Stimulated activated CD4-positive, alpha-beta T cell treated with anti-CD3 and anti-CD28 coated beads, Interleukin-2, amount 100 ng/mL, for 48 hours (primary cell): ENCODE results near the gene GABPA.
A peak's percentile ranks its signal among the peaks of the same experiment; 100 is the strongest.
"Not testable (repeated sequence)": the region's sequence is repeated elsewhere in the genome, so short reads cannot be mapped to it uniquely, and the experiment has no call there.

Experiments used
- DNase-seq, 2 donors: peaks; one replicate each; pipeline ENCODE4 v3.0.0-alpha.2; 2020

Gene GABPA

DNA sequence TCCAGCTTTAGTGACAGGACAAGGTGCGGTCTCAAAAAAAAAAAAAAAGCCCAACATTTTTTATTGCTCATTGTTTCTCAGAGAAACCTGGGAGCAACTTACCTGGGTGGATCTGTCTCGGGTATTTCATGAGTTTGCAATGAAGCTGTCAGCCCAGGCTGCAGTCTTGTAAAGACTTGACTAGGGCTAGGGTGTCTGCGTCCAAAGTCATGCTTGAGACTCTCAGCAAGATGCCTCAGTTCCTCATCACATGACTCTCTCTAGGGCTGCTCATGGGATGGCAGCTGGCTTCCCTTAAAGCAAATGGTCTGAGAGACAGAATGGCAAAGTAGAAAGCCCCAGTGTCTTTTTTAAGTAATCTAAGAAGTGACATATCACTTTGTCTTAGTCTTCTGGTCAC lies 8.1 kb downstream of the GABPA start:
- DNase-seq: no peak

DNA sequence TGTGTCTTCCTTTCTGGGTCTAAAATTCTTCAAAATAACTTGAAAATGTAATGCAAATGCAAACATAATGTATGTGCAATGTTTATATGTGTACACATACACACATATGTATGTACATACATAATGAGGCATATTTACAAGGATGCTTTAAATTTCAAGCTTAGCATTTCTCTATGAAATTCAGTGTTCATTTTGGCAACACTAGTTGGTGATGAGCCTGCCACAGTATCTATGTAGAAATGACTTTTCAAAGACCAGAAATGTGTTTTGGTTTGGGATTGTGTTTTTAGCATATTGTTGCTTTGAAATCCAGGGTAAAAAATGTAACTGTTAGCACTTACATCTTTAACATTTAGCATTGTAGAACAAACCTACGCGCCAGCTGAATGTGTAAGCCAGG lies 10.1 kb downstream of the GABPA start:
- no peak for DNase-seq

DNA sequence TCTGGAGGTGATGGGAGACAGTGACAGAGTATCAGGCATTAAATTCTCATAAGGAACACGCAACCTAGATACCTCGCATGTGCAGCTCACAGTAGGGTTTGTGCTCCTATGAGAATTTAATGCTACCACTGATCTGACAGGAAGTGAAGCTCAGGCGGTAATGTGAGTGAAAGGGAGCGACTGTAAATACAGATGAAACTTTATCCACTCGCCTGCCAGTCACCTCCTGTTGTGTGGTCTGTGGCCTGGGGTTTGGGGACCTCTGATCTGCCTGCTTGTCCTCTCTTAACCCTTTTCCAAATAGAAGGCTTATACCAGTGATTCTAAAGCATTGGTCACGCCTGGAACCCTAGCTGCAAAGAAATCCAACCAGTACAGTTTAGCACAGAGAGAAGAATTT lies 15.3 kb downstream of the GABPA start:
- no peak for DNase-seq

DNA sequence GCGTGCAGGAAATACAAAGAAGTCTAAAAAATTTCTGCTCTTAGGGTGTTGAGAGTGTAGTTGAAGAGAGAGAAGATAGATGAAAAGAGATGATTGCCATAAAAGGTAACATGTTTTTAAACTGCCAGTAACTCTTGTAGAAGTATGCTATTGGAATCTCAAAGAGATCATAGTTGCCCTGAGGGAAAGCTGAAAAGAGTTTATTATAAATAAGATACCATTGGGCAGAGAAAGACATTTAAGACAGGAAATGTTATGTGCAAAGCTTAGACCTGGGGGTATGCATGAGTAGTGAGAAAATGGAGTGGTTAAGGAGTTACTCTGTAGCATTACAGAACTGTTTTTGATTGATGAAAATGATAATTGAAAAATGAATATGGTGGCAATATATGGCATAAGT lies 17.6 kb downstream of the GABPA start:
- no peak for DNase-seq

DNA sequence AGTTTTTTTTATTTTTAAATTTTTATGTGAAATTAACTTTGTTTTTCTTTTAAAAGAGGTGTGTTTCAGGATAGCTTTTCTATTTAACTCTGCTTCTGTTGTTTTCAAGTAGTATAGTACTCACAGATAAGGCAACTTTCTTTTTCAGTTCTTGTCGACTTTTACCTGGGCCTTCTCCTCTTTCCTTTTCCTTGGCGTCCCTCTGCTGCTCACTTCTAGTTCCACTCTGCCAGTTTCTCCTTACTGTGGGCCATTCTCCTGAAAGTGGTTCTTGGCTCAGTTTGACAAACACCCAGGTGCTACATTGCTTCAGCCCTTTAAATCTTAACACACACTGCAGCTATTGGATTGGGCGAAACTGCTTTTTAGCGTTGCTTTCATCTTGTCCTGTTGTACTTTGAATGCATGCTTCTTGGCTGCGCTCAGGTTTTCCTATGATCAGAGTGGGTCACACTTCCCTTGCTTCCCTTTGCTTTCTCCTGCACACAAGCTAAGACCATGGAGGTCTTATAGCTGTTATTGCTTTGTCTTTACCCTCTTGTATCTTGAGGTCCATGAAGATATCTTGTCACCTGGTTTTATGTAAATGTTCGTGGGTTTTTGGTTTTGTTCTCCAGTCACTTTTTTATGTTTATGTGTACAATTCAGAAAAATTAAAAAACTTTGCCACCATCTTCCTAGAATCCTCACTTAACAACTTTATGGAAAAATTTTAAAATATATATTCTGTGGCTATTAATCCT lies 21.6 kb downstream of the GABPA start:
- DNase-seq: no peak

DNA sequence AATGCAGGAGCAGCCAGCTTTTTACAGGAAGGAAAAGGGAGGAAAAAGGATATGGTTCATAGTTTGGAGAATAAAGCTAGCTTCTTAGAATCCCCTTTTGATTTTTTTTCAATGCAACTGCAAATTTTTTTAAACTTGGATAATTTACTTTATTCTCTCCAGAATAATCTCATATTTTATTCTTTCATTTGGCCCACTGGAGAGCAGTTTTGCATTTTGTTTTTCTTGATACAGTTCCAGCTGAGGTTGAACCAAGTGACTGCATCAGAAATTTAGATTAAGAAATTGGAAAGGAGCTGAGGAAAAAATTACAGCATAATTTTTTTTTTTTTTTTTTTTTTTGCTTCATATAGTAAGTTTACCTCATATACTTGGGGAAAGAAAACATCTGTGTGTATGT lies 22.8 kb downstream of the GABPA start:
- DNase-seq: no peak

DNA sequence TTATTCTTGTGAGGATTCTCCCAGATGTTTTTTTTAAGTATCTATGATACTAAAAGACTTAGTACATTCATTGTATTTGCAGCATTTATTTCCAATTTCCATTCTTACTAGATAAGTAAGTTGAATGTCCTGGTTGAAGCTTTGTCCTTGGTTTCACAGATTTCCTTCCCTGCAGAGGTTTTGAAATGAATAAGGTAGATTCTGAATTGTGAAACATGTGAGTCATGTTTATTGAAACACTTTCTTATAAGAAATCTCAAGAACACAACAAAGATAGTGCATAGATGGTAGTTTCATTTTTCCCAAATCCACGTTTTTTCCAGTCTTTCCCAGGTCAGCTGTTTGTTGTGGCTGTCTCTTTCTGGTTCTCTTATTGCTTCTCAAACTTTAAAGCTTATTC lies 24.8 kb downstream of the GABPA start:
- DNase-seq: no peak

DNA sequence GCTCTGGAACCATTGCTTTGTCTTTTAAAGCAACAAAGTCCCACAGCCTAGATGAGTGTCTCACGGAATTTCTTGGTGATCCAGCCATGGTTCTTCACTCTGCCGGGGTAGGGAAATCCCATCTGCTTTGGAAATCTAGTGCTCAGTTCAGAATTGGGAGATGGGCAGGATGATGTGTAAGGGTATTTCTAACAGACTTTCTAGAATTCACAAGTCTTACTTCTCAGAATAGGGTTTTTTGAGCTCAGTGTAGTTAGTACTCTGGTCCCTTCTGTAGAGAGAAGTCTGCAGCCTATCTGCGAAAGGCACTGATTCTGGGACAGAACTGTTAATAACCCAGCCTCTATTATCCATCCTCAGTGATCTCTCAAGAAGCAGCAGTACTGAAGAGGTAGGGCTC lies 25.3 kb downstream of the GABPA start:
- DNase-seq: no peak

DNA sequence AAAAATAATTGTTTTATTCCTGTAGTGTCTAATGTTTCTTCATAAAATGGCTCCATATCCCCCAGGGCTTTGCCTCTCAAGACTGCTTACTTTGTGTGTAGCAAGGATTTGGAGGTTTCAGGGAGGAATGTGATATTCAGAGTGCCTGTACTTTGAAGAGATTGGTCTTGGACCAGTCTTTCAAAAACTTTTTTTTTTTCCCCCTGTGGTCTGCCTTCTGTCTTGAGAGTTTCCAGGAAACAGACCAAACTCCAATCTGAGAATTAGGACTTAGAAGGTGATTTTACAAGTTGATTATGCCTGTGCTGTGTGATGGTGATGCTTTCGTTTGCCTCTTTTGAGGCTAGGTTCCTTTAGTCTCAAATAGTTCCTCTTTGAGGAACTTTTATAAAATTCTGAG lies 25.9 kb downstream of the GABPA start:
- DNase-seq: no peak

DNA sequence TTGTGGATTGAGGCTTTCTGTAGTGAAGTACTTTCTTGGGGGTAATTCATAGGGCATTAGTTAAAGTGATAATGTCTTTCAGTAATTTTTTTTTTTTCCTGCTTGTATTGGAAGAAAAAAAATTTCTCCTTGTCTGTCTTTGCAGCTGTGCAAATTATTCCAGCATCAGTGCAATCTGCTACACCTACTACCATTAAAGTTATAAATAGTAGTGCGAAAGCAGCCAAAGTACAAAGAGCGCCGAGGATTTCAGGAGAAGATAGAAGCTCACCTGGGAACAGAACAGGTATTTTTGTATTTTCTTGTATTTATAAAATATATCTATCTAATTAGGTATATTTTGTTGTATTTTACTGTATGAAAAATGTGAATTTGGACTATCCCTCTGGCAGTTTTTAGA lies 29.3 kb downstream of the GABPA start:
- no peak for DNase-seq

DNA sequence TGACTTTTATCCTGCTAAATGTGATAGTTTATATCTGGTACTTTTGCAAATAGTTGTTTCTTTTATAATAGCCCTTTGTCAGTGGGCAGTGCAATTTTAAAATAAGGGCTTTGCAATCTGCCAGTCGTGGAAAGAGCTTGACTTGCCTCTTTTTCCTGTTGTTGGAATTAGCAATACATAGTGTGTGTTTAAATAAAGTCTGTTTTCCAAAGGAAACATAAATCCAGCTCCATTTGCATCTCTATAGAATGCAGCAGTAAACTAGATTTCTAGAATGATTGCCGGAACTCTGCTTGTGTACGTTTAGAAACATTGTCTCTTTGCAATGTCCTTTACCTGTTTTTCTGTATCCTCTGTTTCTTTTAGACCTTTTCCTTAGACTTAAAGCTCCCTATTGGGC lies 33.1 kb downstream of the GABPA start:
- no peak for DNase-seq

DNA sequence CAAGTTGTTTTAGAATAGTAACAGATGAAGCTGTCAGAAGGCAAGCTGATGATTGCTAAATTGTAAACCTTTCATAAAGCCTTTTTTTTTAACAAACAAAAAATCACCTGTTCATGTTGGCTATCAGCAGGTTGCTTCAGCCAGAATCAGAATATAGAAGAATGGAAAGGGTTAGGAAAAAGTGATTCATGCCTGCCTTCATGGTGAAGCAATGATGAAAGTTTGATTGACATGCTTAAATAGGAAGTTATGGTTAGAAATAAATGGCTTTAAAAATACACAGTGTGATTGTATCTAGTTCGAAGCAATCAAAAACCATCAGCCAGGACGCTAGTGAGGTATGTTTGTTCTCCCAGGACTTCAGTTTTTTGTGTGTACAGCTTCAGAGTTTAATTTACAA lies 37.9 kb downstream of the GABPA start:
- no peak for DNase-seq

DNA sequence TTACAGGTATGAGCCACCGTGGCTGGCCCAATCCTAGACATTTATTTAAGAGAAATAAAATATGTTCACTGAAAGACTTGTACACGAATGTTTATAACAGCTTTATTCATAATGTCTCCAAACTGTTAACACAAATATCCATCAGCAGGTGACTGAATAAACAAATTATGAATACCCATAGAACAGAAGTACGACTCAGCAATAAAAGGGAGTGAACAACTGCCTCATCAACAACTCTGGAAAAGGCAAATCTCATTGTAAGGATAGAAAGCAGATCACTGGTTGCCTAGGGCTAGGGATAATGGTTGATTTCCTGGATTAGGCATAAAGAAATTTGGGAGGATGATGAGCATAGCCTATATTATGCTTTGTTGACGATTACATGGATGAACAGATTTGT lies 41.7 kb downstream of the GABPA start:
- DNase-seq: no peak

DNA sequence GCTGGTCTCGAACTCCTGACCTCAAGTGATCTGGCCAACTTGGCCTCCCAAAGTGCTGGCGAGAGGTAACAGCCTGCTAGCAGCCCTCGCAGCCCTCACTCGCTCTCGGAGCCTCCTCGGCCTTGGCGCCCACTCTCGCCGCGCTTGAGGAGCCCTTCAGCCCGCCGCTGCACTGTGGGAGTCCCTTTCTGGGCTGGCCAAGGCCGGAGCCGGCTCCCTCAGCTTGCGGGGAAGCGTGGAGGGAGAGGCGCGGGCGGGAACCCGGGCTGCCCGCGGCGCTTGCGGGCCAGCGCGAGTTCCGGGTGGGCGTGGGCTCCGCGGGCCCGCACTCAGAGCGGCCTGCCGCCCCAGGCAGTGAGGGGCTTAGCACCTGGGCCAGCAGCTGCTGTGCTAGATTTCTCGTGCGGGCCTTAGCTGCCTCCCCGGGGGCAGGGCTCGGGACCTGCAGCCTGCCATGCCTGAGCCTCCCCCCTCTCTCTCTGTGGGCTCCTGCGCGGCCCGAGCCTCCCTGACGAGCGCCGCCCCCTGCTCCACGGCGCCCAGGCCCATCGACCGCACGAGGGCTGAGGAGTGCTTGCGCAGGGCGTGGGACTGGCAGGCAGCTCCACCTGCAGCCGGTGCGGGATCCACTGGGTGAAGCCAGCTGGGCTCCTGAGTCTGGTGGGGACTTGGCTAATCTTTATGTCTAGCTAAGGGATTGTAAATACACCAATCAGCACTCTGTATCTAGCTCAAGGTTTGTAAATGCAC lies 43.5 kb downstream of the GABPA start:
- not testable (repeated sequence) for DNase-seq

DNA sequence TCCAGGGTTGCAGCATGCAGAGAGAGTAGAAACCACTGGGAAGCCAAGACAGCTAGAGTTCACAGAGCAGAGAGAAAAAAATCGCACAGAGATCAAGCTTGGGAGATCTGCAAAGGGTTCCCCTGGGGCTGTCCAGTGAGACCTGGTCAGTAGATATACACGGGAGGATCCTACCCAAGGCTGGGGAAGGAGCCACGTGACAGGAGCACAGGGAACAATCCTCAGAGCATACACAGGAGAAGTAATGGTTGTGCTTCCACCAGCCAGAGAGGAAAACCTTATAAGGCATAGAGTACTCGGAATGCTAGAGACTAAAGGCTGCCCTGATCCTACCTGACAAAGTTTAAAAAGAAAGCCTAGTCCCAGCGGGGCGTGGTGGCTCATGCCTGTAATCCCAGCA lies 53.9 kb downstream of the GABPA start:
- no peak for DNase-seq

DNA sequence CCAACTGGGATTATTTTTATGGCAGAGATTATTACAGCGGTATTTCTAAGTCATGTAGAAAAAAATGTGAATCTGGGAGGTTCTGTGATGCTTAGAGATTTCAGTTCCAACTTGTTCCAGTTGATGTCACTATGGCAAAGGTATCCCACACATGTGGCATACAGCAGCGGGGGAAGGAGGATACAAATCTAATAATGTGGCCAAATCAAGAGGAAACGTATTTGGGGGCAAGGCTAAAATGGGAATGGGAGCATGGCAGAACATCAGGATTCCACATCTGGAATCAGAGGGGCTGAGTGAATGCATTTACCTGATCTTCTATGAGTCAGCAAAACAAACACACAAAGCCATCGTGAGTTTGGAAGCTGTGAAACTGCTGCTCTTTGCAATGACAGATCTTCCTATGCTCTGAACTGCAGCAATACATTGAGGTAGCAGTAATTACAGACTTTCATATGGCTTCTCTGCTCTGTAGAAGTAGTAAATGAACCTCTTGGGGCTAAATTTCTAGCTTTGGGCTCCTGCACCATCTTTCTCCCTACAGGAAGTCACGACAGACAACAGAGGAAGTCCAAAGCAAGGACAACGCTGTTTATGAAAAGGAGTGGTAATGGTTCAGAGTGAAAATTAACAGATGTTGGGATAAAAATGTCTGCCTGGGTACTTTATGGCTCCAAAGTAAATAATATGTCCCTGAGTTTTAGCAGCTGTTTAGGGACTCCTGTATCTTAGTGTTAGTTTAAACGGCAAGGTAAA lies 55.5 kb downstream of the GABPA start:
- peak in 1 of 2 donors; percentile 2 for DNase-seq

DNA sequence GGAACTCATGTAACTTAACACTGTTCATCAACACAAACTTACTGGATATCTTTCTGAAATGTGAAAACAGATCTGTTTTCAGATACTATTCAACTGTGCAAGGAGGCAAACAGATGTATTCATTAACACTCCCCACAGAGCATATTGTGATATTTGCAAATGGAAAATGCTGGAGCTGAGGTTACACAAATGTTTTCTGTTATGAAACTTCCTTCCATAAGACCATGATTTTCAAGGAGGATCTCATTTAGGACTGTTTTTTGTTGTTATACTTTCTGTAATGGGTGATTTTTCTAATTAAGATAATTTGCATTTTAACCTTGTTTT lies 56.1 kb downstream of the GABPA start:
- DNase-seq: no peak

DNA sequence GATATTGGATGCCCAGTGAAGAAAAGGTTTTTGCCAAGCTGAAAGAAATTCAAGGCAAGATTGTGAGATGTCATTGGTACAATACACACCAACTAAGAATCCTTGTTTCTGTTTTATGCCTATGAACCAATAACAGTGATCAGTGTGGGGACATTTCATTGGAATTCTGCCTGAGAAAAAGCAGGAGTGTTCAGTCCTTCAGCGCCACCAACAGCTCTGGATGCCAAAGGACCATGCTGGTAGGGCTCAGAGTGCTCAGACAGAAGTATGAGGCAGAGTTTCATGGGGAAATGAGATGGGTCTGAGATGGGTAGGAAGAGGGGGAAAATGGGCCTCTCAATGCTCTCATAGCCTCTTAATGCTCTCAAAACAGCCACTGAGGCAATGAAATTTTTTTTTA lies 56.5 kb downstream of the GABPA start:
- no peak for DNase-seq

DNA sequence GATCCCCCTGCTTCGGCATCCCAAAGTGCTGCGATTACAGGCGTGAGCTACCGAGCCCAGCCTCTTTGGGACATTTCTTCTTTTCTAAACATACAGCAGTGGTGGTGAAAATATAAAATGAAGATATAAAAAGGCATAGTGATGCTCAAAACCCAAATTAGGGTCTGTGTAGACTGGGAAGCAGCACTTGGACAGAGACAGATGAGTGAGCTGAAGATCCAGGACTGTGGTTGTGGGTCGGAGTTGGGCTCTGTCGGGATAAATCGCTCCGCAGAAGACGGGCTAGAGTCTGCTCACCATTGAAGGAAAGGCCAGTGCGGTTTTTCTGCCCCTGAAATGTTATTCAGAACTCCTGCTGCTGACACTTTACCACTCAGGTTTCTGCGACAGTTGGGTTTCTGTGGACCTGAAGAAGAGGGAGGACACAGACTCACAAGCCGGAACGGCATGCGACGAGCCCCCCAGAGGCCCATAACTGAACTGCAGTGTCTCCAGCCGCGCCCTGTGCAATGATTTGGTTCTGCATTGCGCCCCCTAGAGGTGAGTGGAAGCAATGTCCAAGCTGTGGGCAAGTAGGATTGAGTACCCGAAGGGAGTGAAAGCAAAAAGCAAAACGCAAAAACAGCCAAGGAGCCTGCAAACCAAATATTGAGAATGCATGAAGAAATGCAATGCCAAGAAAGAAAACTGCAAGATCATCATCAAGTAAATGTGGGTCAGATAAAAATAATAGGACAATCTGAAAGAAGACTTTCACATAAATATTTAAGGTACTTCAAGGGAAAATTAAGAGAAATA lies 66.6 kb downstream of the GABPA start:
- DNase-seq: peak; percentile 90 to 91

DNA sequence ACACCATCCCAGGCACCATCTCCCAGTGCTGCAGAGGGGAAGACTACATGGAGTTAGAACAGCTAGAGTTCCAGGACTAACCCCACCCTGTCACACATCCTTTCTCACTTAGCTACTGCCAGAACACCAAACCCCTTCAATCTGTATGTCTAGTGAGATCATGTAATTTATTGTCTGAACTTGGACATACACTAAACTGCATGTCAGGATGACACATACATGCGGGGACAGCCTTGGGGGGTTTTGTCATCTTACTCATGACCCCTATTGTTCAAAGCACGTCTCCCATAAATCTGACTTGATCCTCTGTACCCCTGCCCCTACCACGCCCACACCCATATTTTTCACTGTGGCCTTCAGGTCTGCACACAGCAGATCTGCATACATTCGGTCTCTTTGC lies 71.3 kb downstream of the GABPA start:
- no peak for DNase-seq

DNA sequence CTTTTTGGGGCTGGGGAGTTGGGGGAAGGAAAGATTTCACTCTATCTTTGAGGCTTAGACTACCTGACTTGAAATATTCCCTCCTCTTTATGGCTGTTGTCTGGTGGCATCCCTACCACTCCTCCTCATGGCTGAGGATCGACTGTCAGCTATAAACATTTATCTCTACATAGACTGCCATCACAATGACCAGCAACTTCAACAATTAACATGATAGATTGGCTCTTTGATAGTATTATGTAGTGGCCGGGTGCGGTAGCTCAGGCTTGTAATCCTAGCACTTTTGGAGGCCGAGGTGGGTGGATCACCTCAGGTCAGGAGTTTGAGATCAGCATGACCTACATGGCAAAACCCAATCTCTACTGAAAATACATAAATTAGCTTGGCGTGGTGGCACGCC lies 72.4 kb downstream of the GABPA start:
- DNase-seq: no peak

DNA sequence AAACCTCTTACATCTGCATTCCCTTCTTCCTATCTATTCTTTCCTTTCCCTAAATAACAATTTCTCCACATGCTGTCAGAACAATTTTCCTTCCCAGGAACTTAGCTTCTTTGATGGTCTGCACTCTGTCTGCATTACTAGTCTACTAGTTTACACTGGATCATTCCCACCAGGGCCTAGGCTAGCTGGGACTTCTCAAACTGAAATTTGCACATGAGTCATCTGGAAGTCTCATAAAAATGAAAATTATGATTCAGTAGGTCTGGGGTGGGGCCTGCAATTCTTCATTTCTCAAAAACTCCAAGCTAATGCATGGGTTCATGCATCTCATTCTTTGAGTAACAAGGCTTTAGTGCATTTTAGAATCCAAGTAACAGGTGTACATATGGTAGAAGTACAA lies 74.2 kb downstream of the GABPA start:
- no peak for DNase-seq

DNA sequence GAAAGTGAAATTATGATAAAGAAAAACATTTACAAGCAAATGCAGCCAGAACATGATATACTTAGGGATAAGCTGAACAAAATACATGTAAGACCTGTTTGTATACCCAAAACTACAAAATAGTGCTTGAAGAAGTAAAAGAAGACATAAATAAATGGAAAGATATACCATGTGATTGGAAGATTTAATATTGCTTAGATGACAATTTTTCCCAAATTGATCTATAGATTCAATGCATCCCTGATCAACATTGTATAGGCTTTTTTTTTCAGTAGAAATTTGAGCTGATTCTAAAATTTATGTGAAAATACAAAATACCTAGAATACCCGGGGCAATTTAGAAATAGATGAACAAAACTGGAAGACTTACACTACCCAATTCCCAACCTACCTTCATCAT lies 76.4 kb downstream of the GABPA start:
- DNase-seq: no peak
